ENCODE data around the gene GNB1.
"Not testable (repeated sequence)": the region's sequence is repeated elsewhere in the genome, so short reads cannot be mapped to it uniquely, and the experiment has no call there.

Gene GNB1

GRCh38 chr1:1879942-1880341 lies 10.9 kb downstream of the GNB1 start:
- Histone ChIP-seq H3K4me1 (ENCODE audit: insufficient read depth, low read length) (peaks cover 7% of the 10 kb centered on the region; the same call in 1 of the 2 replicates), H3K27me3 (ENCODE audit: insufficient read depth, low read length) (no peaks in the 10 kb centered on the region), H3K27ac (ENCODE audit: low read depth, low read length) (no peak overlapping the region), H3K9me3 (ENCODE audit: insufficient read depth, low read depth, low read length) (no peaks in the 10 kb centered on the region), H3K9ac (ENCODE audit: low read depth, low read length) (no peak overlapping the region), H3K4me3 (ENCODE audit: low read length) (no peak overlapping the region), H3K36me3 (ENCODE audit: insufficient read depth, low read length) (peaks cover 31% of the 10 kb centered on the region)
- 96% methylated on average over 5 of the region's 5 CpGs for WGBS

GRCh38 chr1:1877865-1878436 lies 12.9 kb downstream of the GNB1 start:
- H3K27ac ChIP-seq (ENCODE audit: low read depth, low read length), result no peak overlapping the region
- peaks cover 43% of the 10 kb centered on the region for H3K36me3 ChIP-seq (ENCODE audit: insufficient read depth, low read length)
- 88% methylated on average over 5 of the region's 5 CpGs for WGBS

GRCh38 chr1:1876335-1876930 lies 14.5 kb downstream of the GNB1 start:
- H3K27me3 ChIP-seq (ENCODE audit: insufficient read depth, low read length), result no peaks in the 10 kb centered on the region
- no peaks in the 10 kb centered on the region for H3K9me3 ChIP-seq (ENCODE audit: insufficient read depth, low read depth, low read length)
- H3K4me1 ChIP-seq (ENCODE audit: insufficient read depth, low read length), result 0 out of 2 replicates have a peak, but pooled peaks cover under 1% of the 10 kb centered on the region
- no peak overlapping the region for H3K27ac ChIP-seq (ENCODE audit: low read depth, low read length)
- no peak overlapping the region for H3K9ac ChIP-seq (ENCODE audit: low read depth, low read length)
- H3K4me3 ChIP-seq (ENCODE audit: low read length), result no peak overlapping the region
- 98% methylated on average over 11 of the region's 11 CpGs for WGBS
- peaks cover 43% of the 10 kb centered on the region for H3K36me3 ChIP-seq (ENCODE audit: insufficient read depth, low read length)

More at GRCh38 chr1:1877865-1878436, 12.9 kb downstream of the GNB1 start:
- Histone ChIP-seq H3K4me1 (ENCODE audit: insufficient read depth, low read length) (peaks cover 7% of the 10 kb centered on the region; the same call in 1 of the 2 replicates), H3K9ac (ENCODE audit: low read depth, low read length) (no peak overlapping the region), H3K9me3 (ENCODE audit: insufficient read depth, low read depth, low read length) (no peaks in the 10 kb centered on the region), H3K27me3 (ENCODE audit: insufficient read depth, low read length) (no peaks in the 10 kb centered on the region), H3K4me3 (ENCODE audit: low read length) (no peak overlapping the region)

GRCh38 chr1:1875932-1876331 lies 15.0 kb downstream of the GNB1 start:
- WGBS, result 100% methylated on average over 1 of the region's 1 CpG
- H3K27ac ChIP-seq (ENCODE audit: low read depth, low read length), result no peak overlapping the region; the same call in 1 of the 2 replicates
- no peaks in the 10 kb centered on the region for H3K4me1 ChIP-seq (ENCODE audit: insufficient read depth, low read length)
- no peak overlapping the region for H3K9ac ChIP-seq (ENCODE audit: low read depth, low read length)
- H3K27me3 ChIP-seq (ENCODE audit: insufficient read depth, low read length), result no peaks in the 10 kb centered on the region
- H3K36me3 ChIP-seq (ENCODE audit: insufficient read depth, low read length), result peaks cover 43% of the 10 kb centered on the region
- no peaks in the 10 kb centered on the region for H3K9me3 ChIP-seq (ENCODE audit: insufficient read depth, low read depth, low read length)
- no peak overlapping the region for H3K4me3 ChIP-seq (ENCODE audit: low read length)

- 95% methylated on average over 7 of the region's 7 CpGs for WGBS
- H3K4me1 ChIP-seq (ENCODE audit: insufficient read depth, low read length), result no peaks in the 10 kb centered on the region
- no peaks in the 10 kb centered on the region for H3K27me3 ChIP-seq (ENCODE audit: insufficient read depth, low read length)
- H3K4me3 ChIP-seq (ENCODE audit: low read length), result no peak overlapping the region
- no peak overlapping the region for H3K27ac ChIP-seq (ENCODE audit: low read depth, low read length)
- no peaks in the 10 kb centered on the region for H3K9me3 ChIP-seq (ENCODE audit: insufficient read depth, low read depth, low read length)
- peaks cover 43% of the 10 kb centered on the region for H3K36me3 ChIP-seq (ENCODE audit: insufficient read depth, low read length)
- no peak overlapping the region for H3K9ac ChIP-seq (ENCODE audit: low read depth, low read length)
Measured at GRCh38 chr1:1874901-1875300, 16.0 kb downstream of the GNB1 start.

- Histone ChIP-seq H3K4me3 (ENCODE audit: low read length) (no peak overlapping the region), H3K27me3 (ENCODE audit: insufficient read depth, low read length) (no peaks in the 10 kb centered on the region), H3K4me1 (ENCODE audit: insufficient read depth, low read length) (no peaks in the 10 kb centered on the region), H3K36me3 (ENCODE audit: insufficient read depth, low read length) (peaks cover 43% of the 10 kb centered on the region), H3K9ac (ENCODE audit: low read depth, low read length) (no peak overlapping the region), H3K27ac (ENCODE audit: low read depth, low read length) (no peak overlapping the region), H3K9me3 (ENCODE audit: insufficient read depth, low read depth, low read length) (no peaks in the 10 kb centered on the region)
- whole genome bisulfite sequencing, result 92% methylated on average over 2 of the region's 2 CpGs
Measured at GRCh38 chr1:1873186-1873585, 17.7 kb downstream of the GNB1 start.

- no peak overlapping the region for H3K9ac ChIP-seq (ENCODE audit: low read depth, low read length)
- no peaks in the 10 kb centered on the region for H3K4me1 ChIP-seq (ENCODE audit: insufficient read depth, low read length)
- H3K27me3 ChIP-seq (ENCODE audit: insufficient read depth, low read length), result no peaks in the 10 kb centered on the region
- peaks cover 38% of the 10 kb centered on the region for H3K36me3 ChIP-seq (ENCODE audit: insufficient read depth, low read length)
- WGBS, result 95% methylated on average over 10 of the region's 11 CpGs
- no peak overlapping the region for H3K4me3 ChIP-seq (ENCODE audit: low read length)
- H3K9me3 ChIP-seq (ENCODE audit: insufficient read depth, low read depth, low read length), result no peaks in the 10 kb centered on the region
- no peak overlapping the region for H3K27ac ChIP-seq (ENCODE audit: low read depth, low read length)
Measured at GRCh38 chr1:1872329-1872994, 18.4 kb downstream of the GNB1 start.

- Histone ChIP-seq H3K4me3 (ENCODE audit: low read length) (no peak overlapping the region), H3K9ac (ENCODE audit: low read depth, low read length) (no peak overlapping the region), H3K27me3 (ENCODE audit: insufficient read depth, low read length) (no peaks in the 10 kb centered on the region), H3K4me1 (ENCODE audit: insufficient read depth, low read length) (no peaks in the 10 kb centered on the region), H3K27ac (ENCODE audit: low read depth, low read length) (no peak overlapping the region), H3K9me3 (ENCODE audit: insufficient read depth, low read depth, low read length) (no peaks in the 10 kb centered on the region), H3K36me3 (ENCODE audit: insufficient read depth, low read length) (peaks cover 15% of the 10 kb centered on the region)
- WGBS, result 96% methylated on average over 4 of the region's 4 CpGs
Measured at GRCh38 chr1:1869469-1869868, 21.4 kb downstream of the GNB1 start.

- Histone ChIP-seq H3K9me3 (ENCODE audit: insufficient read depth, low read depth, low read length) (no peaks in the 10 kb centered on the region), H3K4me3 (ENCODE audit: low read length) (no peak overlapping the region), H3K27me3 (ENCODE audit: insufficient read depth, low read length) (no peaks in the 10 kb centered on the region), H3K36me3 (ENCODE audit: insufficient read depth, low read length) (peaks cover 4% of the 10 kb centered on the region), H3K4me1 (ENCODE audit: insufficient read depth, low read length) (no peaks in the 10 kb centered on the region), H3K9ac (ENCODE audit: low read depth, low read length) (no peak overlapping the region), H3K27ac (ENCODE audit: low read depth, low read length) (no peak overlapping the region)
- 95% methylated on average over 3 of the region's 3 CpGs for WGBS
Measured at GRCh38 chr1:1867164-1867563, 23.7 kb downstream of the GNB1 start.

GRCh38 chr1:1862905-1863547 lies 27.9 kb downstream of the GNB1 start:
- Histone ChIP-seq H3K36me3 (ENCODE audit: insufficient read depth, low read length) (no peaks in the 10 kb centered on the region; the same call in 1 of the 2 replicates), H3K4me1 (ENCODE audit: insufficient read depth, low read length) (peaks cover 20% of the 10 kb centered on the region)

GRCh38 chr1:1861761-1862310 lies 29.1 kb downstream of the GNB1 start:
- H3K36me3 ChIP-seq (ENCODE audit: insufficient read depth, low read length), result peaks cover 11% of the 10 kb centered on the region; the same call in 1 of the 2 replicates
- not testable (repeated sequence) for H3K9ac ChIP-seq (ENCODE audit: low read depth, low read length); H3K4me3 ChIP-seq (ENCODE audit: low read length); H3K27me3 ChIP-seq (ENCODE audit: insufficient read depth, low read length); H3K27ac ChIP-seq (ENCODE audit: low read depth, low read length); H3K9me3 ChIP-seq (ENCODE audit: insufficient read depth, low read depth, low read length)
- WGBS, result 95% methylated on average over 13 of the region's 13 CpGs
- peaks cover 20% of the 10 kb centered on the region for H3K4me1 ChIP-seq (ENCODE audit: insufficient read depth, low read length)

More at GRCh38 chr1:1862905-1863547, 27.9 kb downstream of the GNB1 start:
- no peak overlapping the region for H3K4me3 ChIP-seq (ENCODE audit: low read length)
- 90% methylated on average over 6 of the region's 6 CpGs for WGBS
- no peaks in the 10 kb centered on the region for H3K27me3 ChIP-seq (ENCODE audit: insufficient read depth, low read length)
- H3K9me3 ChIP-seq (ENCODE audit: insufficient read depth, low read depth, low read length), result no peaks in the 10 kb centered on the region
- H3K9ac ChIP-seq (ENCODE audit: low read depth, low read length), result no peak overlapping the region
- H3K27ac ChIP-seq (ENCODE audit: low read depth, low read length), result no peak overlapping the region
